ENCODE data around the gene AOC3. TPM values are rescaled to one million over a fixed set of nuclear protein-coding genes. Genes with fewer than 3 reads are reported as not detected.
"Not testable (repeated sequence)": the region's sequence is repeated elsewhere in the genome, so short reads cannot be mapped to it uniquely, and the experiment has no call there.

The AOC3 gene
- total RNA-seq, 1 experiment from 2014 or later: 0.44 TPM

DNA sequence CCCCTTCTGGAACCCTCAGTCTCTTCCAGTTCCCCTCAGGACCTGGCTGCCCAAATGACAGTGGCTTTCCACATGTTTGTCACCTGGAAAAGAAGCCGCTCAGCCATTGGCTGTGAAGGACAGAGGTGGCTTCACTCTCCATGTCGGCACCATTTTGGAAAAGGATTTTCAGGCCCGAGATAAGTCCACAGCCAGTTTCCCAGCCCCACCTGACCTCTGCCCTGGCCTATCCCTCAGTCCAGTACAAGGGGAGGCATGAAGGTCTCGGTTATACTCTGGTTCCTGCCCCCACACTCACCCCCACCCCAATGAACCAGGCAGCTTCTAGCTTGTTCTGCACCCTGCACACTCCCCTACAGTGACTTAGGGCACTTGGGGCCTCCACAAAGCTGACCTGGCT lies 15.2 kb downstream of the AOC3 start:
- no peak for DNase-seq (ENCODE audit: unreplicated experiment)
- TF ChIP-seq, protein P1, sequence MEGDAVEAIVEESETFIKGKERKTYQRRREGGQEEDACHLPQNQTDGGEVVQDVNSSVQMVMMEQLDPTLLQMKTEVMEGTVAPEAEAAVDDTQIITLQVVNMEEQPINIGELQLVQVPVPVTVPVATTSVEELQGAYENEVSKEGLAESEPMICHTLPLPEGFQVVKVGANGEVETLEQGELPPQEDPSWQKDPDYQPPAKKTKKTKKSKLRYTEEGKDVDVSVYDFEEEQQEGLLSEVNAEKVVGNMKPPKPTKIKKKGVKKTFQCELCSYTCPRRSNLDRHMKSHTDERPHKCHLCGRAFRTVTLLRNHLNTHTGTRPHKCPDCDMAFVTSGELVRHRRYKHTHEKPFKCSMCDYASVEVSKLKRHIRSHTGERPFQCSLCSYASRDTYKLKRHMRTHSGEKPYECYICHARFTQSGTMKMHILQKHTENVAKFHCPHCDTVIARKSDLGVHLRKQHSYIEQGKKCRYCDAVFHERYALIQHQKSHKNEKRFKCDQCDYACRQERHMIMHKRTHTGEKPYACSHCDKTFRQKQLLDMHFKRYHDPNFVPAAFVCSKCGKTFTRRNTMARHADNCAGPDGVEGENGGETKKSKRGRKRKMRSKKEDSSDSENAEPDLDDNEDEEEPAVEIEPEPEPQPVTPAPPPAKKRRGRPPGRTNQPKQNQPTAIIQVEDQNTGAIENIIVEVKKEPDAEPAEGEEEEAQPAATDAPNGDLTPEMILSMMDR (IDR thresholded peaks at IDR 0.05; ENCODE audit: unreplicated experiment): no peak
- ChIA-PET CTCF (interaction anchor here (0.7 kb wide), 1 partner anchor 589 kb away, joined by 3 read pairs; no protein-coding TSS in a partner anchor), POLR2A (no interaction called here)
- no peak overlapping the region for H3K27ac Mint-ChIP-seq (ENCODE audit: low read depth, unreplicated experiment)
- intact Hi-C loops (cut with micrococcal nuclease): no loop called here
- no peaks in the 10 kb centered on the region for H3K36me3 Mint-ChIP-seq (ENCODE audit: insufficient read depth, unreplicated experiment)
- no TSS peak for BruUV-seq (replicated peaks)
- peaks cover 12% of the 10 kb centered on the region for H3K9me3 Mint-ChIP-seq (ENCODE audit: unreplicated experiment)
- H3K27me3 Mint-ChIP-seq (ENCODE audit: insufficient read depth, unreplicated experiment): peaks cover 43% of the 10 kb centered on the region
- H3K4me1 Mint-ChIP-seq (ENCODE audit: insufficient read depth, unreplicated experiment): no peaks in the 10 kb centered on the region
- no peak overlapping the region for H3K4me3 Mint-ChIP-seq (ENCODE audit: unreplicated experiment)

GRCh38 chr17:42866631-42867575 lies 15.9 kb downstream of the AOC3 start:
- ChIA-PET POLR2A (interaction anchor here (0.8 kb wide), 1 partner anchor 14 kb away, joined by 3 read pairs; no protein-coding TSS in a partner anchor), CTCF (no interaction called here)
- TF ChIP-seq, protein P1 (IDR thresholded peaks at IDR 0.05; ENCODE audit: unreplicated experiment): no peak

GRCh38 chr17:42867694-42868261 lies 16.8 kb downstream of the AOC3 start:
- POLR2A ChIA-PET: interaction anchor here (0.8 kb wide), 1 partner anchor 15 kb away, joined by 3 read pairs; no protein-coding TSS in a partner anchor
- DNase-seq (ENCODE audit: unreplicated experiment); CTCF ChIA-PET; H3K36me3 Mint-ChIP-seq (ENCODE audit: insufficient read depth, unreplicated experiment); intact Hi-C loops (cut with micrococcal nuclease); H3K27ac Mint-ChIP-seq (ENCODE audit: low read depth, unreplicated experiment); H3K4me3 Mint-ChIP-seq (ENCODE audit: unreplicated experiment); H3K4me1 Mint-ChIP-seq (ENCODE audit: insufficient read depth, unreplicated experiment); BruUV-seq (replicated peaks): not testable (repeated sequence)
- Mint-ChIP-seq H3K9me3 (ENCODE audit: unreplicated experiment) (peaks cover 19% of the 10 kb centered on the region), H3K27me3 (ENCODE audit: insufficient read depth, unreplicated experiment) (peaks cover 43% of the 10 kb centered on the region)

More at GRCh38 chr17:42866631-42867575, 15.9 kb downstream of the AOC3 start:
- Mint-ChIP-seq H3K27ac (ENCODE audit: low read depth, unreplicated experiment) (no peak overlapping the region), H3K27me3 (ENCODE audit: insufficient read depth, unreplicated experiment) (peaks cover 43% of the 10 kb centered on the region), H3K4me1 (ENCODE audit: insufficient read depth, unreplicated experiment) (no peaks in the 10 kb centered on the region), H3K36me3 (ENCODE audit: insufficient read depth, unreplicated experiment) (no peaks in the 10 kb centered on the region), H3K9me3 (ENCODE audit: unreplicated experiment) (peaks cover 18% of the 10 kb centered on the region), H3K4me3 (ENCODE audit: unreplicated experiment) (no peak overlapping the region)
- no peak for DNase-seq (ENCODE audit: unreplicated experiment)
- intact Hi-C loops (cut with micrococcal nuclease): no loop called here
- BruUV-seq (replicated peaks): no TSS peak

DNA sequence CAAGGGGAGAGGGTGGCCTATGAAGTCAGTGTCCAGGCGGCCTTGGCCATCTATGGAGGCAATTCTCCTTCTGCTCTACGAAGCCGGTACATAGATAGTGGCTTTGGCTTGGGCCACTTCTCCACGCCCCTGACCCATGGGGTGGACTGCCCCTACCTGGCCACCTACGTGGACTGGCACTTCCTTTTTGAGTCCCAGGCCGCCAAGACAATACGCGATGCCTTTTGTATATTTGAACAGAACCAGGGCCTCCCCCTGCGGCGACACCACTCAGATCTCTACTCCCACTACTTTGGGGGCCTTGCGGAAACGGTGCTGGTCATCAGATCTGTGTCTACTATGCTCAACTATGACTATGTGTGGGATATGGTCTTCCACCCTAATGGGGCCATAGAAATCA lies 17.3 kb downstream of the AOC3 start:
- CTCF ChIA-PET: no interaction called here
- intact Hi-C loops (cut with micrococcal nuclease): no loop called here

More for the DNA sequence above, 17.3 kb downstream of the AOC3 start:
- Mint-ChIP-seq H3K36me3 (ENCODE audit: insufficient read depth, unreplicated experiment) (no peaks in the 10 kb centered on the region), H3K9me3 (ENCODE audit: unreplicated experiment) (peaks cover 19% of the 10 kb centered on the region), H3K27ac (ENCODE audit: low read depth, unreplicated experiment) (no peak overlapping the region), H3K4me1 (ENCODE audit: insufficient read depth, unreplicated experiment) (no peaks in the 10 kb centered on the region), H3K27me3 (ENCODE audit: insufficient read depth, unreplicated experiment) (peaks cover 39% of the 10 kb centered on the region), H3K4me3 (ENCODE audit: unreplicated experiment) (no peak overlapping the region)
- DNase-seq (ENCODE audit: unreplicated experiment): no peak
- no TSS peak for BruUV-seq (replicated peaks)
- POLR2A ChIA-PET: no interaction called here
- TF ChIP-seq, protein P1 (IDR thresholded peaks at IDR 0.05; ENCODE audit: unreplicated experiment): no peak
